Measurements from ENCODE around the gene IFNAR1. TPM values are rescaled to one million over a fixed set of nuclear protein-coding genes. Genes with fewer than 3 reads are reported as not detected.
A peak's percentile ranks its signal among the peaks of the same experiment; 100 is the strongest.

IFNAR1 gene
- total and polyA plus RNA-seq, 2 donors from 2014 or later: 15.9 to 60.9 TPM

DNA sequence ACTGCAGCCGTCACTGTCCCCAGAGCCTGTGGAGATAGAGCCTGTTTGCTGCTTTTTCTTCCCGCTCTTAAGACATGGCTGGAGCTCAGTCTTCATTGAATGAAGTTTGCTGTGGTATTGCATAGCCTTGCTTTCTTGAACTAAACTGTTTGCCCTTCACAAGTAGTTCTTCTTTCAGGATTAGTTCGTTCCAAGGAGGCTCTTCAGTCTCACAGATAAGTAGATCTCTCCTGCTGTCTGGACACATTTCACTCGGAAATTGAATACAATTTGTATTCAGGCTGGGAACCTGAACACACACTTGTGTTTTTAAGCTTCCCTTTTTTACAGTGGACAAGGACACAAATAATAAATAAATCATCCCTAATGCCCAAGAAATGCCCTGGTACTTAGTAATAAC lies 34.7 kb downstream of the IFNAR1 start:
- TF ChIP-seq, protein P1, sequence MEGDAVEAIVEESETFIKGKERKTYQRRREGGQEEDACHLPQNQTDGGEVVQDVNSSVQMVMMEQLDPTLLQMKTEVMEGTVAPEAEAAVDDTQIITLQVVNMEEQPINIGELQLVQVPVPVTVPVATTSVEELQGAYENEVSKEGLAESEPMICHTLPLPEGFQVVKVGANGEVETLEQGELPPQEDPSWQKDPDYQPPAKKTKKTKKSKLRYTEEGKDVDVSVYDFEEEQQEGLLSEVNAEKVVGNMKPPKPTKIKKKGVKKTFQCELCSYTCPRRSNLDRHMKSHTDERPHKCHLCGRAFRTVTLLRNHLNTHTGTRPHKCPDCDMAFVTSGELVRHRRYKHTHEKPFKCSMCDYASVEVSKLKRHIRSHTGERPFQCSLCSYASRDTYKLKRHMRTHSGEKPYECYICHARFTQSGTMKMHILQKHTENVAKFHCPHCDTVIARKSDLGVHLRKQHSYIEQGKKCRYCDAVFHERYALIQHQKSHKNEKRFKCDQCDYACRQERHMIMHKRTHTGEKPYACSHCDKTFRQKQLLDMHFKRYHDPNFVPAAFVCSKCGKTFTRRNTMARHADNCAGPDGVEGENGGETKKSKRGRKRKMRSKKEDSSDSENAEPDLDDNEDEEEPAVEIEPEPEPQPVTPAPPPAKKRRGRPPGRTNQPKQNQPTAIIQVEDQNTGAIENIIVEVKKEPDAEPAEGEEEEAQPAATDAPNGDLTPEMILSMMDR (IDR thresholded peaks at IDR 0.05; ENCODE audit: borderline replicate concordance, extremely low read depth, insufficient read depth): no peak
- H3K36me3 ChIP-seq (ENCODE audit: control insufficient read depth in 2 of 3, insufficient read depth in 3 of 3, low read length in 3 of 3): peaks cover 0 to 11% (median 6%) of the 10 kb centered on the region in 3 donors
- no peak overlapping the region for H3K4me3 ChIP-seq (ENCODE audit: low read length in 3 of 3)
- no peak overlapping the region for H3K27ac ChIP-seq (ENCODE audit: low read depth in 2 of 2, low read length in 2 of 2)
- H3K27me3 ChIP-seq (ENCODE audit: control insufficient read depth, insufficient read depth, low read length): no peaks in the 10 kb centered on the region
- H3K9ac ChIP-seq (ENCODE audit: low read length in 3 of 3): no peak overlapping the region
- DNase-seq (no peak), FAIRE-seq (no peak)
- intact Hi-C loops (cut with DNase I): no loop called here
- H3K4me1 ChIP-seq (ENCODE audit: control insufficient read depth in 2 of 3, insufficient read depth in 2 of 3, low read depth in 1 of 3, low read length in 3 of 3): peaks cover 0 to 6% (median 3%) of the 10 kb centered on the region in 3 donors
- H3K9me3 ChIP-seq (ENCODE audit: control insufficient read depth in 2 of 3, insufficient read depth in 1 of 3, low read length in 3 of 3): no peaks in the 10 kb centered on the region

DNA sequence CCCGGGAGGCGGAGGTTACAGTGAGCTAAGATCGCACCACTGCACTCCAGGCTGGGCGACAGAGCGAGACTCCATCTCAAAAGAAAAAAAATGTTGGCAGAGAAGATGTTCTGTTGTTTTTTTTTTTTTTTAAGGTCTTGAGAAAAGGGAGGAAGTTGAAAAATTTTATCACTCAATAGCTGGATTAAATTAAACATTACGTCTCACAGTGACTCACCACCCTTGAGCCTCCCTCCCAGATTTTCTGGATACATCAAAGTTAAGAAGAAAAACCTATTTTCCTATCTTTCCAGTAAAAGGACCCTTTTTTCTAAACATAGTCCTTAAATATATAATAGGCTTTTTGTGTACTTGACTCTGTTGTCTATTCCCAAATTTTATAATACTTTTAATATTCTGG lies 35.5 kb downstream of the IFNAR1 start:
- H3K4me1 ChIP-seq (ENCODE audit: control insufficient read depth in 2 of 3, insufficient read depth in 2 of 3, low read depth in 1 of 3, low read length in 3 of 3): peaks cover 0 to 6% (median 3%) of the 10 kb centered on the region in 3 donors
- no peaks in the 10 kb centered on the region for H3K27me3 ChIP-seq (ENCODE audit: control insufficient read depth, insufficient read depth, low read length)
- H3K4me3 ChIP-seq (ENCODE audit: low read length in 3 of 3): no peak overlapping the region
- peaks cover 0 to 9% (median 6%) of the 10 kb centered on the region in 3 donors for H3K36me3 ChIP-seq (ENCODE audit: control insufficient read depth in 2 of 3, insufficient read depth in 3 of 3, low read length in 3 of 3)
- no peak overlapping the region for H3K9ac ChIP-seq (ENCODE audit: low read length in 3 of 3)
- intact Hi-C loops (cut with DNase I): no loop called here
- DNase-seq: no peak
- no peak for FAIRE-seq
- no peaks in the 10 kb centered on the region for H3K9me3 ChIP-seq (ENCODE audit: control insufficient read depth in 2 of 3, insufficient read depth in 1 of 3, low read length in 3 of 3)
- TF ChIP-seq, protein P1 (IDR thresholded peaks at IDR 0.05; ENCODE audit: borderline replicate concordance, extremely low read depth, insufficient read depth): no peak
- H3K27ac ChIP-seq (ENCODE audit: low read depth in 2 of 2, low read length in 2 of 2): no peak overlapping the region

DNA sequence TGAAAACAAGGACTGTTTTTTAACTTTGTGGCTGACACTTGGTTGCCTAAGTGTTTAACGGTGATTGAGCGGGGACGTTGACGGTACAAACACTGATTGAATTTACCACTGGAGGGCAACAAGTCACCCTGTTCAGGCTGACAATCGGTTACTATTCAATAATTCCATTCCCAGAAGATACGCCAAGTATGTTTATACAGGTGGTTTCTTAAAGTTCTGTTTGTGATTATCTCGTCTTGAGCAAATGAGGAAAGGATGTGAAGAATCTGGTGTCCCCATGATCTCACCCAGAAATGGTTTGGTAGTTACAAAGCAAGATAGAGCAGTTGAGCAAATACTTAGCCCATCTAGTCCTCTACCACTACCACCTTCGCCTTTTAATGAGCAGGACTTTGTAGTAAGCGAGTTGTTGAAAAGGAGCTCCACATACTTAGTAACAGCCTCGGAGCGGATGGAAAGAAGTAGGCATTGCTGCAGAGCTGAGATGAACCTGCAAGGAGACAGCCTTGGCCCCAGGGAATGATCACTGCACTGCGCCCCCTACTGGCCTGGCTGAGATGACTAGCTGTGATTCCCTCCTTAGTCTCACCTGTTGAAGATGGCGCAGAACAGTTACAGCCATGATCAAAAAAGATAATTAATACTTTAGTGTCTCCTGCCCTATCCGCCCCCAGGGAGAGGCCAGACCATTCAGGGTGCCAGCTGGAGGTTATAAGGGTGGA lies 36.3 kb downstream of the IFNAR1 start:
- no peaks in the 10 kb centered on the region for H3K9me3 ChIP-seq (ENCODE audit: control insufficient read depth in 2 of 3, insufficient read depth in 1 of 3, low read length in 3 of 3)
- intact Hi-C loops (cut with DNase I): no loop called here
- peak overlapping the region in 1 of 3 donors; percentile 35 for H3K4me3 ChIP-seq (ENCODE audit: low read length in 3 of 3)
- H3K27ac ChIP-seq (ENCODE audit: low read depth in 2 of 2, low read length in 2 of 2): no peak overlapping the region
- H3K27me3 ChIP-seq (ENCODE audit: control insufficient read depth, insufficient read depth, low read length): no peaks in the 10 kb centered on the region
- TF ChIP-seq, protein P1 (IDR thresholded peaks at IDR 0.05; ENCODE audit: borderline replicate concordance, extremely low read depth, insufficient read depth): peak; percentile 81
- peaks cover 0 to 6% (median 3%) of the 10 kb centered on the region in 3 donors for H3K4me1 ChIP-seq (ENCODE audit: control insufficient read depth in 2 of 3, insufficient read depth in 2 of 3, low read depth in 1 of 3, low read length in 3 of 3)
- H3K36me3 ChIP-seq (ENCODE audit: control insufficient read depth in 2 of 3, insufficient read depth in 3 of 3, low read length in 3 of 3): peaks cover 0 to 7% (median 5%) of the 10 kb centered on the region in 3 donors
- FAIRE-seq (no peak), DNase-seq (peak; percentile 63 to 87 (median 77))
- no peak overlapping the region for H3K9ac ChIP-seq (ENCODE audit: low read length in 3 of 3)
